Adrenal gland (tissue), 12 donors: ENCODE measurements around the gene DDX49. TPM values are rescaled to one million over a fixed set of nuclear protein-coding genes. Genes with fewer than 3 reads are reported as not detected.

Experiments used
- DNase-seq, 7 donors: peaks; one replicate each; pipeline ENCODE4 v3.0.0-alpha.2; 2019 to 2020
- H3K27ac ChIP-seq, 5 donors: fragments of 200-600 bp; sonication (generic) in 4 of 5; 1 replicate in 3 of 5; 2 replicates in 2 of 5; pipeline versions ENCODE4 v1.5.1 to v1.8.0; 2016 to 2020; ENCODE audit warnings: mild to moderate bottlenecking in 1 of 5
- H3K27me3 ChIP-seq: fragments of 200-600 bp; 2 replicates; pipeline ENCODE4 v1.8.0; 2021
- H3K36me3 ChIP-seq, 2 donors: fragments of 200-600 bp; replicated peaks in 1 of 2; 1 replicate in 1 of 2; 2 replicates in 1 of 2; pipeline versions ENCODE4 v1.5.1 to v1.8.0; 2018 to 2022
- H3K4me1 ChIP-seq, 2 donors: fragments of 200-600 bp; replicated peaks in 1 of 2; 1 replicate in 1 of 2; 2 replicates in 1 of 2; pipeline versions ENCODE4 v1.5.1 to v1.8.0; 2018 to 2021
- H3K4me3 ChIP-seq, 4 donors: fragments of 200-600 bp; sonication (generic) in 3 of 4; one replicate each; pipeline ENCODE4 v1.5.1; 2016 to 2018
- H3K9me3 ChIP-seq, 3 donors: fragments of 200-600 bp; sonication (generic) in 1 of 3; replicated peaks in 1 of 3; 1 replicate in 2 of 3; 2 replicates in 1 of 3; pipeline versions ENCODE4 v1.5.1 to v1.8.0; 2016 to 2021
- POLR2A ChIP-seq, 2 donors: fragments of 450-650 bp; IDR thresholded peaks; one replicate each; pipeline ENCODE4 v1.6.1; 2017; ENCODE audit warnings: antibody characterized with exemption in 2 of 2, mild to moderate bottlenecking in 2 of 2, moderate library complexity in 1 of 2
- WGBS, 4 donors: extraction: QIAGEN DNeasy Blood & Tissue Kit in 2 of 4; methylation state at CpG; one replicate each; pipeline versions ENCODE4 v1.1.5 to v1.1.7; 2013 to 2017; 5-methylcytosine and 5-hydroxymethylcytosine counted together
- intact Hi-C, 2 donors: fragments of 100-400 bp; cut with DNase I; formaldehyde crosslinking; loops; one replicate each; pipeline versions ENCODE4 v1.14.1 to v1.15.0; 2022 to 2023
- polyA plus RNA-seq, 3 donors: library from polyadenylated mRNA; stranded (reverse); fragments of 200-250 nt in 2 of 3; fragments of 350-450 nt in 1 of 3; fragmentation: Illumina TruSeq in 1 of 3; extraction: RNeasy Lipid Tissue Mini Kit (QIAGEN cat#74804) in 1 of 3; gene quantifications; one replicate each; pipeline ENCODE4 v1.2.3, GENCODE V29; 2013 to 2014
- total RNA-seq, 9 donors: library from RNA; depleted of rRNA in 4 of 9; stranded (reverse); fragments of >200 nt in 4 of 9; fragments of 120-200 nt in 1 of 9; fragmentation: NEBNext Ultra II Directional in 1 of 9; extraction: Animal tissue kit (Norgen Biotek cat#: 25700) in 1 of 9; gene quantifications; one replicate each; pipeline versions ENCODE4 v1.1.0 to v1.2.4, GENCODE V29; 2013 to 2023
- TF ChIP-seq, protein P1 (sequence below), 6 experiments: fragments of 450-650 bp in 4 of 6; fragments of 200-600 bp in 2 of 6; sonication (generic) in 1 of 6; IDR thresholded peaks; 1 replicate in 5 of 6; 2 replicates in 1 of 6; pipeline versions ENCODE4 v1.5.1 to v1.8.0; 2016 to 2021; ENCODE audit warnings: antibody characterized with exemption in 6 of 6, mild to moderate bottlenecking in 2 of 6, moderate library complexity in 1 of 6
- donor health status: healthy with polysubstance abuse.
- donor health status: Bipolar disorder and iron deficiency.
- donor health status: DM: yes; HTN: yes; CAD: no.
- donor health status: DM: no; HTN: no; CAD: no.
- donor health status: DM: no; HTN: no; CAD: no.
- donor health status: DM: yes; HTN: yes; CAD: no.

DDX49 gene
- total and polyA plus RNA-seq, 12 donors, result 29.1 to 105 (median 47.7) TPM

DNA sequence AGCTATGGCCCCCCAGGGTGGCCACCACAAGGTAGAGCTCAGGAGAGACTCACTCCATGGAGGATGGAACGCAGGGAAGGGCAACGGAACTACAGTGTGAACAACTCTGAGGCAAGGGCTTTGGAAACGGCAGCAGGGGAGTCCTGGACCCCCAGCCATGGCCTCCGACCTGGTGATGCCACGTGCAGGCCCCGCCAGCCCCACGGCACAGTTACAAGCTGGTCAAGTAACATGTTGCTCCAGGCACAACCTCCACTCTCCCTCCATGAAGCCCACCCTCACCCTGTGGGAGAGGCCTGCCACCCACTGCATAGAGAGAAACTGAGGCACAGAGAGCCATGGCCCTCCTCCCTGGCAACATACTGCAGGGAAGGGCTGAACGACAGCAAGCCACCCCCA lies 14.5 kb upstream of the DDX49 start:
- intact Hi-C loops, result no loop called here
- Histone ChIP-seq H3K4me3 (no peak overlapping the region), H3K27me3 (no peaks in the 10 kb centered on the region), H3K4me1 (peaks cover 18 to 19% of the 10 kb centered on the region in 2 donors), H3K9me3 (no peaks in the 10 kb centered on the region), H3K36me3 (peaks cover 0 to 47% of the 10 kb centered on the region in 2 donors), H3K27ac (no peak overlapping the region)
- no peak for DNase-seq
- WGBS, 4 donors, result 89 to 95% (median 91%) methylated on average over 7 to 8 of the region's 8 CpGs
- TF ChIP-seq POLR2A (IDR thresholded peaks at IDR 0.05), result no peak
- TF ChIP-seq, protein P1, sequence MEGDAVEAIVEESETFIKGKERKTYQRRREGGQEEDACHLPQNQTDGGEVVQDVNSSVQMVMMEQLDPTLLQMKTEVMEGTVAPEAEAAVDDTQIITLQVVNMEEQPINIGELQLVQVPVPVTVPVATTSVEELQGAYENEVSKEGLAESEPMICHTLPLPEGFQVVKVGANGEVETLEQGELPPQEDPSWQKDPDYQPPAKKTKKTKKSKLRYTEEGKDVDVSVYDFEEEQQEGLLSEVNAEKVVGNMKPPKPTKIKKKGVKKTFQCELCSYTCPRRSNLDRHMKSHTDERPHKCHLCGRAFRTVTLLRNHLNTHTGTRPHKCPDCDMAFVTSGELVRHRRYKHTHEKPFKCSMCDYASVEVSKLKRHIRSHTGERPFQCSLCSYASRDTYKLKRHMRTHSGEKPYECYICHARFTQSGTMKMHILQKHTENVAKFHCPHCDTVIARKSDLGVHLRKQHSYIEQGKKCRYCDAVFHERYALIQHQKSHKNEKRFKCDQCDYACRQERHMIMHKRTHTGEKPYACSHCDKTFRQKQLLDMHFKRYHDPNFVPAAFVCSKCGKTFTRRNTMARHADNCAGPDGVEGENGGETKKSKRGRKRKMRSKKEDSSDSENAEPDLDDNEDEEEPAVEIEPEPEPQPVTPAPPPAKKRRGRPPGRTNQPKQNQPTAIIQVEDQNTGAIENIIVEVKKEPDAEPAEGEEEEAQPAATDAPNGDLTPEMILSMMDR (IDR thresholded peaks at IDR 0.05), result no peak

DNA sequence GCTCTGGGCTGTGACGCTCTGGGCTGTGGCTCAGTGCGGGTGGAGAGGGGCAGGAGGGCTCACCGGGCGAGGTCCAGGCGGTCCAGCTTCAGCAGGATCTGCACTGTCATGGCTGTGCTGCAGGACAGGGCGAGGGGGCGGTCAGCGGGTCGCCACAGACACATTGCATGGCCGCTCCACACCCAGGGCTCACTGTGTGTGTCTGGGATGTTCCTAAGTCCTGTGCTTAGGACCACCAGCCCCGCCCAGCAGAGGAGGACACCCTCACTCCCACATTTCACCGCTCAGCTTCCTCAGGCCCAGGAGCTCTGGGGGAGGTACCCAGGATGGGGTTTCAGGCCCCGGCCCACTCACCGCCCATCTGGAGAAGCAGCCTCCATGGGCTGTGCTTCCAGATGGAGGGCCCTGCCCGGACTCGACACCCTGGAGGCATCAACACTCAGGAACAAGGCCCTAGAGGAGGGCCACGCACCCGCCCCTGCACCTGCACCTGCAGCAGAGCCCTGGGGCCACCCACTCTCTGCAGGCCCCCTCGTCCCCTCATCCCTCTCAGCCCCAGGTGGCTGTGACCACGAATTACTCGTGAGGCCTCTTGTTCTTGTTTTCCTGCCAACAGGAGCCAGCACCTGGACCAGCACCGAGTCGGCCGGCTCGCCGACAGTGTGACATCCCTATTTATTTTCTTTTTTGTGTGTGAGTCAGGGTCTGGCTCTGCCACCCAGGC lies 13.8 kb upstream of the DDX49 start:
- intact Hi-C loops, result no loop called here
- TF ChIP-seq, protein P1 (IDR thresholded peaks at IDR 0.05), result no peak
- no peak for TF ChIP-seq POLR2A (IDR thresholded peaks at IDR 0.05)
- no peaks in the 10 kb centered on the region for H3K27me3 ChIP-seq
- H3K4me1 ChIP-seq, result peaks cover 18 to 19% of the 10 kb centered on the region in 2 donors
- no peak for DNase-seq
- H3K27ac ChIP-seq, result peak overlapping the region in 1 of 5 donors; percentile 73
- no peak overlapping the region for H3K4me3 ChIP-seq
- WGBS, 4 donors, result 74 to 91% (median 83%) methylated on average over 11 to 26 of the region's 26 CpGs
- H3K36me3 ChIP-seq, result peaks cover 0 to 49% of the 10 kb centered on the region in 2 donors
- no peaks in the 10 kb centered on the region for H3K9me3 ChIP-seq

DNA sequence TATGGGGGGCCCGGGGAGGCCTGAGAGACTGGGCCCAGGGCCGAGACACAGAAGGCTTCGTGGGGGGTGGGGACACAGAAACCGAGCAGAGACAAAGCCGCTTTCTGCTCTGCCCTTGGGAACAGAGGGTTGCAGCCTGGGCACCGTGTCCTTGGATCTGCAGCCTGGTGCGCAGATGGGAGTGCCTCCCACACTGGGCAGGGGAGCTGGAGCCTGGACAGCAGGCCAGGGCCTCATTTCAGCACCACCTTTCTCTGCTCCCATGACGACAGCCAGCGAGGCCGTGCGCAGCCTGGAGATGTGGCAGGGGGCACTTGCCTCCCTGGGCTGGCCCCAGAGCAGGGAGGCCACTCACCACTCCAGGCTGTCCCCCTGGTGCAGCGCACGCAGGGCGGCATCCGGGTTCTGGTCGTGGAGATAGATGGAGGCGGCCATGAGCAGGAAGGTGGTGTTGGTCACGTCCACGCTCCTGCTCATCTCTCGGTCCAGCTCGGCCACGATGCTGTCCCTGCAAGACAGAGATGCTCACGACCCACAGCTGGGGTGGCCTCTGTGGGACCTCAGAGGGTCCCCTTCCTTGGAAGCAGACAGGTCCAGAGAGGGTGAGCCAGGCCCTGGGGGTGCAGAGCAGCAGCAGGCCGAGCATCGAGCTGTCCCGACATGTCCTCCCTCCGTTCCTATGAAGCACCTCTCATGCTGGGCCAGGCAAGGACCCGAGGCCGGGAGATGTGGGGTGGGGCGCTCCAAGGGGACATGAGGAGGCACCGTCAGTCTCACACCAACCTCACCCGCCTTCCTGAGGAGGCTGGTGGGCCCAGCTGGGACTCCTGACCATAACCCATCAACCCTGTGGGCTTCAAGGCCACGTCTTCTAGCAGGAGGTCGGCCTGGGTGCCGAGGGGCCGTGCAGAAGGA lies 12.7 kb upstream of the DDX49 start:
- intact Hi-C loops, result no loop called here
- H3K27me3 ChIP-seq, result no peaks in the 10 kb centered on the region
- 66 to 86% (median 68%) methylated on average over 7 to 36 of the region's 36 CpGs for WGBS, 4 donors
- H3K27ac ChIP-seq, result peak overlapping the region in 3 of 5 donors; percentile 4 to 74 (median 73)
- H3K4me3 ChIP-seq, result no peak overlapping the region
- no peaks in the 10 kb centered on the region for H3K9me3 ChIP-seq
- peak; percentile 68 to 90 (median 85) for DNase-seq
- H3K36me3 ChIP-seq, result peaks cover 0 to 56% of the 10 kb centered on the region in 2 donors
- TF ChIP-seq, protein P1 (IDR thresholded peaks at IDR 0.05), result no peak
- no peak for TF ChIP-seq POLR2A (IDR thresholded peaks at IDR 0.05)
- H3K4me1 ChIP-seq, result peaks cover 18 to 19% of the 10 kb centered on the region in 2 donors
